CD4-positive, alpha-beta T cell (primary cell): ENCODE data around the gene ATAD3B. TPM values are rescaled to one million over a fixed set of nuclear protein-coding genes. Genes with fewer than 3 reads are reported as not detected.

Source experiments
- ATAC-seq: fragments of 200-7000 bp; cut with Tn5 transposase; one replicate; pipeline ENCODE4 v1.10.0; 2022; ENCODE audit warnings: mild to moderate bottlenecking; ENCODE audit not compliant: poor library complexity
- CTCF ChIA-PET: fragments of 350-600 bp; sonication (Branson Sonifier 250); formaldehyde crosslinking; loops from one replicate; lab custom pipeline; 2021; ENCODE audit warnings: antibody characterized with exemption, inconsistent platforms; lab: Charles Lee
- POLR2A ChIA-PET: fragments of 350-600 bp; sonication (Branson Sonifier 250); formaldehyde crosslinking; loops from one replicate; lab custom pipeline; 2021; ENCODE audit warnings: antibody characterized with exemption, inconsistent platforms; lab: Charles Lee
- DNase-seq, 14 experiments: peaks; one replicate each; pipeline ENCODE4 v3.0.0-alpha.2; 2013 to 2020; ENCODE audit warnings: mixed read lengths in 2 of 14
- H3K27ac ChIP-seq, 2 donors: one replicate each; pipeline versions ENCODE4 v1.5.1 to v1.7.0; 2013; ENCODE audit warnings: low read length in 2 of 2, low read depth in 1 of 2, mild to moderate bottlenecking in 1 of 2
- H3K27me3 ChIP-seq, 2 experiments: 1 replicate in 1 of 2; 2 replicates in 1 of 2; pipeline versions ENCODE4 v1.6.1 to v1.7.0; 2013; ENCODE audit warnings: low read length in 2 of 2, control low read depth in 1 of 2, mild to moderate bottlenecking in 1 of 2, moderate library complexity in 1 of 2; ENCODE audit not compliant: insufficient read depth in 2 of 2, control insufficient read depth in 1 of 2
- H3K36me3 ChIP-seq: one replicate; pipeline ENCODE4 v1.6.1; 2013; ENCODE audit warnings: low read length, control low read depth; ENCODE audit not compliant: insufficient read depth
- H3K4me1 ChIP-seq: one replicate; pipeline ENCODE4 v1.6.1; 2013; ENCODE audit warnings: low read length, control low read depth; ENCODE audit not compliant: insufficient read depth
- H3K4me3 ChIP-seq: one replicate; pipeline ENCODE4 v1.5.1; 2013; ENCODE audit warnings: mild to moderate bottlenecking, low read length, moderate library complexity
- H3K9me3 ChIP-seq, 2 experiments: 1 replicate in 1 of 2; 2 replicates in 1 of 2; pipeline versions ENCODE4 v1.6.1 to v1.7.0; 2013; ENCODE audit warnings: low read length in 2 of 2, mild to moderate bottlenecking in 2 of 2, control low read depth in 1 of 2, moderate library complexity in 1 of 2; ENCODE audit not compliant: control insufficient read depth in 1 of 2, insufficient read depth in 1 of 2
- H3K27ac Mint-ChIP-seq: one replicate; pipeline ENCODE4 v1.8.0; 2020; ENCODE audit warnings: mixed read lengths
- H3K27me3 Mint-ChIP-seq: one replicate; pipeline ENCODE4 v1.8.0; 2021; ENCODE audit warnings: mixed read lengths
- H3K36me3 Mint-ChIP-seq: one replicate; pipeline ENCODE4 v1.8.0; 2021; ENCODE audit warnings: low read depth, mixed read lengths
- H3K4me1 Mint-ChIP-seq: one replicate; pipeline ENCODE4 v1.8.0; 2021; ENCODE audit warnings: low read depth, mixed read lengths
- H3K4me3 Mint-ChIP-seq: one replicate; pipeline ENCODE4 v1.8.0; 2020; ENCODE audit warnings: mild to moderate bottlenecking, mixed read lengths
- H3K9me3 Mint-ChIP-seq: one replicate; pipeline ENCODE4 v1.8.0; 2020; ENCODE audit warnings: mixed read lengths
- intact Hi-C, 2 experiments: fragments of 100-400 bp; cut with DNase I in 1 of 2; cut with micrococcal nuclease in 1 of 2; formaldehyde crosslinking; loops; one replicate each; pipeline versions ENCODE4 v1.15.1 to v1.9.0; 2023 to 2025; cut with DNase I, micrococcal nuclease
- total RNA-seq, 174 experiments: library from RNA in 2 of 174; stranded (reverse) in 2 of 174; gene quantifications; one replicate each; pipeline ENCODE4 v1.2.3 and lab custom pipeline; 2021 to 2026
- TF ChIP-seq, protein P1 (sequence below): fragments of 200-600 bp; IDR thresholded peaks from one replicate; pipeline ENCODE4 v1.8.0; 2022; ENCODE audit warnings: antibody characterized with exemption, mild to moderate bottlenecking

ATAD3B gene
- total RNA-seq, 2 experiments from 2014 or later: 44.3 to 49.1 TPM

DNA sequence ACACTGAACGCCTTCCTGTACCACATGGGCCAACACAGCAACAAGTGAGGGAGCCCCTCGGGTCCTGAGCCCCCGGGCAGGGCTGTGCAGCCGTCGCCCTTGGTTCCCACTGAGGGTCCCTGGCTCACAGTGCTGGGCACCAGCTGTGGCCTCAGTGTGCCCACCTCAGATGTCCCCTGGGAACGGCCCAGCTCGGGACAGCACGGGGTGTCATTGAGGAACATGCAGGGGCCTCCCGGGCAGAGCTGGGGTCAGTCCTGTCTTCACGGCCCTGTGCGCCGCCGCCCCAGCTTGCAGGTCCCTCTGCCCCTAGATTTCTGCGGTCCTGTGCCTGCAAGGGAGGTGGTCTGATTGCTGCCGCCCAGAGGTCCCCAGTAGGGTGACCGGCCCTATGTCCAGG is 17.7 kb downstream of the ATAD3B start:
- Mint-ChIP-seq H3K27ac (no peak overlapping the region), H3K36me3 (peaks cover 62% of the 10 kb centered on the region), H3K27me3 (no peaks in the 10 kb centered on the region), H3K4me1 (no peaks in the 10 kb centered on the region), H3K4me3 (no peak overlapping the region), H3K9me3 (peaks cover 2% of the 10 kb centered on the region)
- Histone ChIP-seq H3K27me3 (no peaks in the 10 kb centered on the region), H3K27ac (no peak overlapping the region), H3K36me3 (peaks cover 48% of the 10 kb centered on the region), H3K4me1 (no peaks in the 10 kb centered on the region), H3K9me3 (peaks cover 14 to 36% of the 10 kb centered on the region in 2 experiments), H3K4me3 (no peak overlapping the region)
- intact Hi-C loops: no loop called here
- ChIA-PET CTCF (no interaction called here), POLR2A (no interaction called here)
- TF ChIP-seq, protein P1, sequence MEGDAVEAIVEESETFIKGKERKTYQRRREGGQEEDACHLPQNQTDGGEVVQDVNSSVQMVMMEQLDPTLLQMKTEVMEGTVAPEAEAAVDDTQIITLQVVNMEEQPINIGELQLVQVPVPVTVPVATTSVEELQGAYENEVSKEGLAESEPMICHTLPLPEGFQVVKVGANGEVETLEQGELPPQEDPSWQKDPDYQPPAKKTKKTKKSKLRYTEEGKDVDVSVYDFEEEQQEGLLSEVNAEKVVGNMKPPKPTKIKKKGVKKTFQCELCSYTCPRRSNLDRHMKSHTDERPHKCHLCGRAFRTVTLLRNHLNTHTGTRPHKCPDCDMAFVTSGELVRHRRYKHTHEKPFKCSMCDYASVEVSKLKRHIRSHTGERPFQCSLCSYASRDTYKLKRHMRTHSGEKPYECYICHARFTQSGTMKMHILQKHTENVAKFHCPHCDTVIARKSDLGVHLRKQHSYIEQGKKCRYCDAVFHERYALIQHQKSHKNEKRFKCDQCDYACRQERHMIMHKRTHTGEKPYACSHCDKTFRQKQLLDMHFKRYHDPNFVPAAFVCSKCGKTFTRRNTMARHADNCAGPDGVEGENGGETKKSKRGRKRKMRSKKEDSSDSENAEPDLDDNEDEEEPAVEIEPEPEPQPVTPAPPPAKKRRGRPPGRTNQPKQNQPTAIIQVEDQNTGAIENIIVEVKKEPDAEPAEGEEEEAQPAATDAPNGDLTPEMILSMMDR: no peak
- no peak for ATAC-seq
- no peak for DNase-seq

DNA sequence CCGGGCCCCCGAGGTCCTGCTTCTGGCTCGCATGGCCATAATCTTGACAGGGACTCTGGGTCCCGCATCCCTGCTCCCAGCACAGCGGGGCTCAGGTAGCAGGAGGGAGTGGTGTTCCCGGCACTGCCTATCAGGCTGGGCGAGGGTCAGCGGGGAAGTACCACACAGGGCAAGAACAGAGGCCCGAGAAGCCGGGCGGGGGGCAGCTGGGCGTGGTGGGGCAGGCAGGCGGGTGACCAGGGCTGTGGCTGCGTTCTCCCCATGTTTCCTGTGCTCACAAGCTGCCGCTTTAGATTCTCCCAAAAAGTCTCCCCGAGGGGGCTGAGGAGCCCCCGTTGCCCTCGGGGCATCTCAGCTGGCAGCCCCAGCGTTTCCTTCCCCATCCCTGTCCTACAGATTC is 18.3 kb downstream of the ATAD3B start:
- ChIA-PET POLR2A (no interaction called here), CTCF (no interaction called here)
- H3K4me1 Mint-ChIP-seq: no peaks in the 10 kb centered on the region
- H3K4me3 Mint-ChIP-seq: no peak overlapping the region
- Histone ChIP-seq H3K4me1 (no peaks in the 10 kb centered on the region), H3K27ac (no peak overlapping the region), H3K27me3 (no peaks in the 10 kb centered on the region), H3K36me3 (peaks cover 48% of the 10 kb centered on the region), H3K4me3 (no peak overlapping the region), H3K9me3 (peaks cover 14 to 36% of the 10 kb centered on the region in 2 experiments)
- H3K27ac Mint-ChIP-seq: no peak overlapping the region
- peaks cover 2% of the 10 kb centered on the region for H3K9me3 Mint-ChIP-seq
- ATAC-seq (no peak), DNase-seq (no peak)
- H3K27me3 Mint-ChIP-seq: no peaks in the 10 kb centered on the region
- H3K36me3 Mint-ChIP-seq: peaks cover 63% of the 10 kb centered on the region
- intact Hi-C loops: no loop called here
- TF ChIP-seq, protein P1: no peak

DNA sequence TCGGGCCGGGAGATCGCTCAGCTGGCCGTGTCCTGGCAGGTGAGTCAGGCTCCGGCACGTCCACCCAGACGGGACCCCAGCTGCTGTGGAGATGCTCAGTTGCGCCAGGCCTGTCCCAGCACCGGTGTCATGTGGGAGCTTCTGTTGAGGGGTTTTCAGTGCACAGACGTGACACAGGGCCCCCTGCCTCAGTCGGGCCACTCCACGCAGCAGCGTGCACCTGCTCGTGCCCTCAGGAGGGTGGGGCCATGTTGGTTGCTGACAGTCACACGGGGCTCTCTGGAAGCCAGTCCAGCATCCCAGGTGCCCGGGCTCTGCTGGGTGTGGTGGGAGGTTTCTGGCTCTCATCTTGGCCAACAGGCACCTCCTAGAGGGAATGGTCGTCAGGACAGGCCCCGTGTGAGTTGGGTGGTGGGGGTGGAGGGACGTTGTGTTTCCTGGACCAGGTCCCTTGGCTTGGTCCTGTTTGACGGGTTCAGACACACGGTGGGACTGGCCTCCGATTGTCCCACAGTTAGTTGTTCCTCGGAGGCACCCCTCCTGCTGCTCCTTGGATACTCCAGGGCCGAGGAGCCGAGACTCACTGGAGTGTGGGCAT is 19.2 kb downstream of the ATAD3B start:
- intact Hi-C loops: no loop called here
- peaks cover 14 to 36% of the 10 kb centered on the region in 2 experiments for H3K9me3 ChIP-seq
- TF ChIP-seq, protein P1: no peak
- H3K4me3 ChIP-seq: no peak overlapping the region
- DNase-seq (no peak), ATAC-seq (no peak)
- H3K27ac ChIP-seq: no peak overlapping the region
- H3K36me3 ChIP-seq: peaks cover 49% of the 10 kb centered on the region
- Mint-ChIP-seq H3K27ac (no peak overlapping the region), H3K27me3 (no peaks in the 10 kb centered on the region), H3K36me3 (peaks cover 68% of the 10 kb centered on the region), H3K4me3 (no peak overlapping the region), H3K4me1 (no peaks in the 10 kb centered on the region), H3K9me3 (peaks cover 2% of the 10 kb centered on the region)
- no peaks in the 10 kb centered on the region for H3K27me3 ChIP-seq
- ChIA-PET CTCF (no interaction called here), POLR2A (no interaction called here)
- no peaks in the 10 kb centered on the region for H3K4me1 ChIP-seq
